ENCODE results near the gene APOL5. TPM values are rescaled to one million over a fixed set of nuclear protein-coding genes. Genes with fewer than 3 reads are reported as not detected.
A peak's percentile ranks its signal among the peaks of the same experiment; 100 is the strongest.
"Not testable (repeated sequence)": the region's sequence is repeated elsewhere in the genome, so short reads cannot be mapped to it uniquely, and the experiment has no call there.

Gene APOL5
- total and polyA plus RNA-seq, 4 donors: 0.43 TPM; not detected in 3

DNA sequence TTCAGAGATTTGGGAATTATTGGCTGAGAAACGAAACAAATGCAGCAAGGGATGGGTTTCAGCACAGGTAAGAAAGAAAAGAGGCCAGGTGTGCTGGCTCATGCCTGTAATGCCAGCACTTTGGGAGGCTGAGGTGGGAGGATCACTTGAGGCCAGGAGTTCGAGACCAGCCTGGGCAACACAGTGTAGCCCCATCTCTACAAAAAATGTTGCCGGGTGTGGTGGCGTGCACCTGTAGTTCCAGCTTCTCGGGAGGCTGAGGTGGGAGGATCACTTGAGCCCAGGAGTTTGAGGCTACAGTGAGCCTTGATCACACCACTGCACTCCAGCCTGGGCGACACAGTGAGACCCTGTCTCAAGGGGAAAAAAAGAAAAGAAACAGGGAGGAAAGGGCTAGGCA lies 20.2 kb downstream of the APOL5 start:
- H3K27me3 ChIP-seq (ENCODE audit: control insufficient read depth in 4 of 4, insufficient read depth in 4 of 4, low read length in 3 of 4); H3K9ac ChIP-seq (ENCODE audit: low read depth in 1 of 2, low read length in 2 of 2); H3K9me3 ChIP-seq (ENCODE audit: control insufficient read depth in 4 of 4, low read length in 3 of 4); DNase-seq (ENCODE audit: low spot score); H3K4me3 ChIP-seq (ENCODE audit: low read depth in 1 of 3, low read length in 3 of 3); H3K36me3 ChIP-seq (ENCODE audit: control insufficient read depth in 4 of 4, insufficient read depth in 3 of 4, low read depth in 1 of 4, low read length in 3 of 4); H3K27ac ChIP-seq (ENCODE audit: low read depth in 1 of 2, low read length in 2 of 2): not testable (repeated sequence)
- H3K4me1 ChIP-seq (ENCODE audit: control insufficient read depth in 4 of 4, insufficient read depth in 4 of 4, low read length in 3 of 4): peaks cover 0 to 24% (median 8%) of the 10 kb centered on the region in 4 donors
- 97% methylated on average over 6 of the region's 6 CpGs for WGBS

DNA sequence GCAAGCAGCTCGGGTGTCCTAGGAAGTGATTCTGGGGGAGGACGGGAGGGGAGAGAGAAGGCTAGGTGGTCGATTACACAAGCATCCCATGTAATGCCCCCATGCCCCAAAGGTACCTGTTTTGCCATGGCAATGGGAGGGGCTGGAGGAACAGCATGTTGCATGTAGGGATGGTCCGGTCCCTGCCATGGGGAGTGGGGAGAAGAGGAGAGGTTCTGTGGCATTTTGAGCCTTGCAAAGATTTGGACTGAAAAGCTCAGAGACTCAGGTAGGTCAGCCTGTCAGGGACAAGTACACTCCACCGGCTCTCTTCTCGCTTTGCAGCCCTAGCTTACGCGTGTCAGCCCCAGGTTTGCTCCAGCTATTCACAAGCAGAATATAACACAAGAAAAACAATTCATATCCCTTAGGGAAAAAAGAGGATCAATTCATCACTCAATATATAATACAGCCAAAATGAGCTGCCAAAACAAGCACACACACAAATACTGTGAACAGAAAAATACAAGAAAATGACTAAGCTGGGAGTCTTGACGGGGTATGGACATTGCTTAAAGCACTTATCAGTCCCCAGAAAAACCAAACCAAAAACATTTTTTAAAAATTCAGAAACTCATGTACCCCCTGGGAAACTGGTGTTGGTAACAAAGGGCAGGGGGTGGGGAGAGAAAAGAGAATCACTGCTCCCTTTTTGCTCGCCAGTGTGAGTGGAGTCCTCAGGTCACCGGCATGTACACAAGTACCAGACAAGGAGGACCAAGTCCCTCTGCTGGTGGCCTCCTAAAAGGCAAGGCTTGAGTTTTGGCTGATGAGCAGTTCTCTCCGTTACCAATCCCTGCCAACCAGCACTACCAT lies 21.6 kb downstream of the APOL5 start:
- Histone ChIP-seq H3K4me1 (ENCODE audit: control insufficient read depth in 4 of 4, insufficient read depth in 4 of 4, low read length in 3 of 4) (peaks cover 0 to 16% (median 4%) of the 10 kb centered on the region in 4 donors), H3K27ac (ENCODE audit: low read depth in 1 of 2, low read length in 2 of 2) (no peak overlapping the region), H3K4me3 (ENCODE audit: low read depth in 1 of 3, low read length in 3 of 3) (no peak overlapping the region), H3K9me3 (ENCODE audit: control insufficient read depth in 4 of 4, low read length in 3 of 4) (no peaks in the 10 kb centered on the region), H3K9ac (ENCODE audit: low read depth in 1 of 2, low read length in 2 of 2) (no peak overlapping the region), H3K36me3 (ENCODE audit: control insufficient read depth in 4 of 4, insufficient read depth in 3 of 4, low read depth in 1 of 4, low read length in 3 of 4) (peaks cover 0 to 5% (median 4%) of the 10 kb centered on the region in 4 donors), H3K27me3 (ENCODE audit: control insufficient read depth in 4 of 4, insufficient read depth in 4 of 4, low read length in 3 of 4) (no peaks in the 10 kb centered on the region)
- TF ChIP-seq, protein P1, sequence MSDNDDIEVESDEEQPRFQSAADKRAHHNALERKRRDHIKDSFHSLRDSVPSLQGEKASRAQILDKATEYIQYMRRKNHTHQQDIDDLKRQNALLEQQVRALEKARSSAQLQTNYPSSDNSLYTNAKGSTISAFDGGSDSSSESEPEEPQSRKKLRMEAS (IDR thresholded peaks at IDR 0.05): no peak
- no peak for TF ChIP-seq TAF1 (conservative IDR thresholded peaks at IDR 0.05)
- no peak for TF ChIP-seq HNF4G (IDR thresholded peaks at IDR 0.05)
- TF ChIP-seq, protein P2, sequence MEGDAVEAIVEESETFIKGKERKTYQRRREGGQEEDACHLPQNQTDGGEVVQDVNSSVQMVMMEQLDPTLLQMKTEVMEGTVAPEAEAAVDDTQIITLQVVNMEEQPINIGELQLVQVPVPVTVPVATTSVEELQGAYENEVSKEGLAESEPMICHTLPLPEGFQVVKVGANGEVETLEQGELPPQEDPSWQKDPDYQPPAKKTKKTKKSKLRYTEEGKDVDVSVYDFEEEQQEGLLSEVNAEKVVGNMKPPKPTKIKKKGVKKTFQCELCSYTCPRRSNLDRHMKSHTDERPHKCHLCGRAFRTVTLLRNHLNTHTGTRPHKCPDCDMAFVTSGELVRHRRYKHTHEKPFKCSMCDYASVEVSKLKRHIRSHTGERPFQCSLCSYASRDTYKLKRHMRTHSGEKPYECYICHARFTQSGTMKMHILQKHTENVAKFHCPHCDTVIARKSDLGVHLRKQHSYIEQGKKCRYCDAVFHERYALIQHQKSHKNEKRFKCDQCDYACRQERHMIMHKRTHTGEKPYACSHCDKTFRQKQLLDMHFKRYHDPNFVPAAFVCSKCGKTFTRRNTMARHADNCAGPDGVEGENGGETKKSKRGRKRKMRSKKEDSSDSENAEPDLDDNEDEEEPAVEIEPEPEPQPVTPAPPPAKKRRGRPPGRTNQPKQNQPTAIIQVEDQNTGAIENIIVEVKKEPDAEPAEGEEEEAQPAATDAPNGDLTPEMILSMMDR (IDR thresholded peaks at IDR 0.05; ENCODE audit: low read depth, low read length, missing input control): peak; percentile 41
- peak; percentile 57 to 78 for TF ChIP-seq RAD21 (IDR thresholded peaks at IDR 0.05)
- TF ChIP-seq FOXA1 (IDR thresholded peaks at IDR 0.05): no peak
- TF ChIP-seq YY1 (IDR thresholded peaks at IDR 0.05): no peak
- TF ChIP-seq JUND (IDR thresholded peaks at IDR 0.05): no peak
- TF ChIP-seq REST (IDR thresholded peaks at IDR 0.05): no peak
- WGBS: 89% methylated on average over 12 of the region's 12 CpGs
- peak; percentile 24 for DNase-seq (ENCODE audit: low spot score)

DNA sequence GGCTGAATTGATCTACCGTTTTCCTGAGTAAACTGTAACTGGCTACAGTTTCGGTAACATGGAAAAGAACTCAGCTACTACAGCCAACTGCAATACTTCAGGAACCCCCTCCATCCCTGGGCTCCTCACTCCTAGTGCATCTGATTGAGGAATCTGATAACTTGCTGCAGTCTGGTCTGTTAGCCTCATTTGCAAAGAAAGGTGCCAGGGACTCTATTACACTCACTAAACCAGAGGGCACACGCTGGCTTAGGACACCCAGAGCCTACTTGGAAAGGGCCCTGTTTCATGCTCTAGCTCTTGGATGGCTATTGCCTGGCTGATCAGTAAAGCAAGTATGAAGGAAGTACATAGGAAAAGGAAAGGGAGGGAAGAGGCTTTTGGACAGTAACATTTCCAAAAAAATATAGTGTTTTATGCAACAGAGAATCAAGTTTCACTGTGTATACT lies 22.3 kb downstream of the APOL5 start:
- no peak overlapping the region for H3K27ac ChIP-seq (ENCODE audit: low read depth in 1 of 2, low read length in 2 of 2)
- whole genome bisulfite sequencing: 49% methylated on average over 3 of the region's 3 CpGs
- no peak overlapping the region for H3K9ac ChIP-seq (ENCODE audit: low read depth in 1 of 2, low read length in 2 of 2)
- peaks cover 0 to 12% (median 1%) of the 10 kb centered on the region in 4 donors for H3K4me1 ChIP-seq (ENCODE audit: control insufficient read depth in 4 of 4, insufficient read depth in 4 of 4, low read length in 3 of 4)
- peaks cover 0 to 10% (median 6%) of the 10 kb centered on the region in 4 donors for H3K36me3 ChIP-seq (ENCODE audit: control insufficient read depth in 4 of 4, insufficient read depth in 3 of 4, low read depth in 1 of 4, low read length in 3 of 4)
- DNase-seq (ENCODE audit: low spot score): no peak
- H3K4me3 ChIP-seq (ENCODE audit: low read depth in 1 of 3, low read length in 3 of 3): no peak overlapping the region
- H3K9me3 ChIP-seq (ENCODE audit: control insufficient read depth in 4 of 4, low read length in 3 of 4): no peaks in the 10 kb centered on the region
- no peak for TF ChIP-seq JUND (IDR thresholded peaks at IDR 0.05)
- TF ChIP-seq ZBTB33 (IDR thresholded peaks at IDR 0.05): no peak
- no peak for TF ChIP-seq TAF1 (conservative IDR thresholded peaks at IDR 0.05)
- TF ChIP-seq FOXA2 (IDR thresholded peaks at IDR 0.05): no peak
- no peak for TF ChIP-seq HNF4A (conservative IDR thresholded peaks at IDR 0.05)
- TF ChIP-seq, protein P1 (IDR thresholded peaks at IDR 0.05): no peak
- no peak for TF ChIP-seq RXRA (IDR thresholded peaks at IDR 0.05)
- no peak for TF ChIP-seq SP1 (IDR thresholded peaks at IDR 0.05)
- no peak for TF ChIP-seq NR2F2 (IDR thresholded peaks at IDR 0.05)
- H3K27me3 ChIP-seq (ENCODE audit: control insufficient read depth in 4 of 4, insufficient read depth in 4 of 4, low read length in 3 of 4): no peaks in the 10 kb centered on the region
